ENCODE data around the gene CELSR1. TPM values are rescaled to one million over a fixed set of nuclear protein-coding genes. Genes with fewer than 3 reads are reported as not detected.

Gene CELSR1
- total RNA-seq, 1 donor from 2014 or later: 7.7 TPM

DNA sequence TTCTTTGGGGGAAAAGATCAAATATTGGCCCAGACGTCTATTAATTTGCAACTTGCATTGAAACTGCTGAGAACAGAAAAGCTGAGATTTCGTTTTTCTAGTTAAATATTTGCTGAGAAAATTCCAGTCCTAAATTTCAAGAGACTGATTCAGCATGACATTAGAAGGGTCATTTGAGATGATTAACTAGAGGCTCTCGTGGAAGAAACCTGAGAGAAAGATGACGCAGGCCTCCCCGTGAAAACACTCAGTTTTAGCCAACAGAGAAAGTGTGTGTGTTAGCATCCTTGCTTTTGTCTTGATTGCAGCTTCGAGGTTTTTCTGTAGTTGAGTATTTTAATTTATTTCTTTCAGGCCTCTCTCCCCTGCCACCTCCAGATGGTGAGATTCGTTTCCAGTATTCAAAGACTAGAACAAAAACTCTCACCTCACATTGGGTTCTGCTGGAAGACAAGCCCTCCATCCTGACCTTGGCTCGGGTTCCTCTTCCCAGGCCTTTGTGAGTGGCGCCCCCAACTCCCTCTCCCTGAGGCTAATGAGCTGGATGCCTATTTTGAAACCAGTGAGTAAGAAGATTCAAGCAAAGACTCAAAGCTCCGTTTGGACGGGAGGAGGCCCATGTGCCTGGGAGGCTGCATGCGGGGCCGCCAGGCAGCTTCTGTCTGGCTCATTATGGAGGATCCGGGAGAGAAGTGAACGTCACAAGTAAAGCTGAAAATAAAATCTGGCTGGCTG is 52.4 kb downstream of the CELSR1 start:
- Mint-ChIP-seq H3K4me3 (ENCODE audit: unreplicated experiment) (no peak overlapping the region), H3K27me3 (ENCODE audit: unreplicated experiment) (peaks cover 5% of the 10 kb centered on the region)
- DNase-seq (ENCODE audit: low spot score): no peak

GRCh38 chr22:46484156-46484860 is 53.1 kb downstream of the CELSR1 start:
- H3K4me1 Mint-ChIP-seq (ENCODE audit: unreplicated experiment): peaks cover 19% of the 10 kb centered on the region
- peaks cover 6% of the 10 kb centered on the region for H3K27me3 Mint-ChIP-seq (ENCODE audit: unreplicated experiment)
- H3K4me3 Mint-ChIP-seq (ENCODE audit: unreplicated experiment): no peak overlapping the region
- no peak overlapping the region for H3K27ac Mint-ChIP-seq (ENCODE audit: unreplicated experiment)
- H3K36me3 Mint-ChIP-seq (ENCODE audit: low read depth, unreplicated experiment): no peaks in the 10 kb centered on the region
- no peak for TF ChIP-seq CTCF (IDR thresholded peaks at IDR 0.05; ENCODE audit: unreplicated experiment)
- H3K9me3 Mint-ChIP-seq (ENCODE audit: unreplicated experiment): no peaks in the 10 kb centered on the region
- DNase-seq (ENCODE audit: low spot score): no peak

More for the DNA sequence above, 52.4 kb downstream of the CELSR1 start:
- Mint-ChIP-seq H3K36me3 (ENCODE audit: low read depth, unreplicated experiment) (no peaks in the 10 kb centered on the region), H3K9me3 (ENCODE audit: unreplicated experiment) (no peaks in the 10 kb centered on the region), H3K27ac (ENCODE audit: unreplicated experiment) (no peak overlapping the region), H3K4me1 (ENCODE audit: unreplicated experiment) (peaks cover 15% of the 10 kb centered on the region)
- no peak for TF ChIP-seq CTCF (IDR thresholded peaks at IDR 0.05; ENCODE audit: unreplicated experiment)

DNA sequence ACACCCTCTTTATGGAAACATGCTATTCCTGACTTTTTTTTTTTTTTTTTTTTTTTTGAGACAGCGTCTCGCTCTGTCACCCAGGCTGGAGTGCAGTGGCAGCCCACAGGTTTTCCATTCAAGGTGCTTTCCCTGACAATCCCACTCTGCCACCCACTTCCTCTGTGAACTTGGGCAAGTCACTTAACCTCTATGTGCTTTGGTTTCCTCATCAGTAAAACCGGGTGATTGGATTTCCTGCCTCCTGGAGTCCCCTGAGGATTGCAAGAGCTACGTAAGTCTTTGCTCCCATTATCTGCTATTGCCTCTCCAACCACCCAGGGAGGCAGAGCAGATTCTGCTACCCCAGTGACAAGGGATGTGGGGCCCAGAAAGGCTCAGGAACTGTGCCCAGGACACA is 54.1 kb downstream of the CELSR1 start:
- Mint-ChIP-seq H3K27ac (ENCODE audit: unreplicated experiment) (no peak overlapping the region), H3K27me3 (ENCODE audit: unreplicated experiment) (peaks cover 5% of the 10 kb centered on the region), H3K4me1 (ENCODE audit: unreplicated experiment) (peaks cover 23% of the 10 kb centered on the region), H3K4me3 (ENCODE audit: unreplicated experiment) (no peak overlapping the region), H3K36me3 (ENCODE audit: low read depth, unreplicated experiment) (no peaks in the 10 kb centered on the region), H3K9me3 (ENCODE audit: unreplicated experiment) (no peaks in the 10 kb centered on the region)
- no peak for DNase-seq (ENCODE audit: low spot score)
- no peak for TF ChIP-seq CTCF (IDR thresholded peaks at IDR 0.05; ENCODE audit: unreplicated experiment)

- Mint-ChIP-seq H3K4me3 (ENCODE audit: unreplicated experiment) (no peak overlapping the region), H3K4me1 (ENCODE audit: unreplicated experiment) (peaks cover 29% of the 10 kb centered on the region), H3K9me3 (ENCODE audit: unreplicated experiment) (no peaks in the 10 kb centered on the region), H3K36me3 (ENCODE audit: low read depth, unreplicated experiment) (no peaks in the 10 kb centered on the region), H3K27ac (ENCODE audit: unreplicated experiment) (no peak overlapping the region), H3K27me3 (ENCODE audit: unreplicated experiment) (peaks cover 5% of the 10 kb centered on the region)
- no peak for DNase-seq (ENCODE audit: low spot score)
- TF ChIP-seq CTCF (IDR thresholded peaks at IDR 0.05; ENCODE audit: unreplicated experiment): no peak
Observed at GRCh38 chr22:46482056-46482675, 55.3 kb downstream of the CELSR1 start.

Data from endothelial cell (in vitro differentiated cells).